SIG-M5 treated with dmso at 0.1 percent for 504 hours (cell line): ENCODE data around the gene IGF1R.

Experiments
- DNase-seq: peaks from one replicate; lab custom pipeline; 2025; ENCODE audit not compliant: unreplicated experiment; lab: John Stamatoyannopoulos, UW

Gene IGF1R

DNA sequence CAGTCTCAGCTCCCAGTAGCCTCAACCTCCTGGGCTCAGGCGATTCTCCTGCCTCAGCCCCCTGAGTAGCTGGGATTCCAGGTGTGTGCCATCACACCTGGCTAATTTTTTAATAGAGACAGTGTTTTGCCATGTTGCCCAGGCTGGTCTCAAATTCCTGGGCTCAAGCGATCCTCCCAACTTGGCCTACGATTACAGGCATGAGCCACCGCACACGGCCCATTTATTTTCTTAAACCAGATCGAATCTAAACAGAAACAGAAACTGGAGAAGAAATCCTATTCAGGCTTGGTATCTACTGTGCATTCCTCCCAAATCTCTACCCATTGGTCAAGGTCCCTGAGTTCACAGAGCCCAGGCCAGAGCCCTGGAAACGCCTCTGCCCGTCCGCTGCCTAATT lies 285.1 kb downstream of the IGF1R start:
- DNase-seq: no peak

GRCh38 chr15:98935736-98936135 lies 287.4 kb downstream of the IGF1R start:
- no peak for DNase-seq

DNA sequence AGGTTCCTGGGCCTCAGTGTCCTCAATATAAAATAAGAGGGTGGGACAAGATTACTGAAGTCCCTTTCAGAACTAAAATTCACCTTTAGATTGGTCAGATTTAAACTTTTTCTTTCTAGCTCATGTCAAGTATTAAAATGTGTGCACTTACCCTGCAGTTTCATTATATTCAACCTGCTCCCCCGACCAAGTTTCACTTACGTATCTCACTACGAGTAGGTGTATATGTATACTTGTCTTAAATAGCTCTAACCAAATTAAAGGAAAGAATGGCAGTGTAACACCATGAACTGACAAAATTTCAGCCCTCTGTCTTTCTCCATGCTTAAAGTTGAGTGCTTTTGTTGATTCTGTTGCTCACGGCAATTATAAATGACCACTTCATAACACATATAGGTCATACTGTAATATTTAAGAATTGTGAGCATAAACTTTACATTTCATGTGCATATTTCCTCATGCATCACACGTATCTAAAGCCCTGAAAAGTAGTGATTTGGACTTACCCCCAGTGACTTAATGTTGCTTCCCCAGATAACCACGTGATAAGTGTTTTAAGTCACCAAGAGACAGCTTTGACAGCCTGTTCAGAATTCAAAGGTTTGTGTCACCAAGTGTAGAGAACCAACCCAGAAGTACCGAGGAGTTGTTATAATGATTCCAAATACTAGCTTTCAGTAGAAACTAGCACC lies 289.2 kb downstream of the IGF1R start:
- no peak for DNase-seq

GRCh38 chr15:98938105-98938417 lies 289.7 kb downstream of the IGF1R start:
- no peak for DNase-seq

- no peak for DNase-seq
These were observed 290.5 kb downstream of the IGF1R start for GRCh38 chr15:98938799-98939198.

DNA sequence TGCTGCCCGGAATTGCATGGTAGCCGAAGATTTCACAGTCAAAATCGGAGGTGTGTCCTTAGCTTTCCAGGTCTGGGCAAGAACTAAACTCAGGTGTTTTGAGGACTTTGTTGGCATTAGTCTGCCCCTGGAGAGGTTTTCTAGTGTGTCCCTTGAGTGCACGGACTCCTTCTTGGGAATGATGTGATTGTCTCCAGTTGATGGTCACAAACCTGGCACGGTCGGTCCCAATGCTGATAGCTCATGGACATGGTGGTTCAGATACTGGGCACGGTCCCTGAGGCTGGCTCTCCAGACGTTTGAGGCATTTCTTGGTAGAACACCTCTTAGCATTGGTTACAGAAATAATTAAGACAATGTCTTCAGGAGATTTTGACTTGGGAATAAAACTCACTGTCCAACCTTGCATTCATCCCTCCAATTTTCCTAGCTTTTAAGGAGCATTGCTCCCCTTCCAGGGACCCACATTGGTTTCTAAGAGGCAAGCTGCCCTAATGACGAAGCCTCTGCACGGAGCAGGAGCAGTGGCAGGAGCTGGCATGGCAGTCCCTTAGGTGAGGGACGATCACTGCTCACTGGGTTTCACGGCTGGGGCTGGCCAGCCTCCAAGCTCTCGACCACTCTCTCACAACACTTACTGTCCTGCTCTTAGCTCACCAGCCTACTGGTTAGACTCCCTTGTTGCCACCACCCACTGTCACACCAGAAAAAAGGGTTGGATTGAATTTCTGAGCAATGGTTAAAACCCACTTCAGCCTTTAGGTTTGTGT lies 291.2 kb downstream of the IGF1R start:
- no peak for DNase-seq

- DNase-seq: no peak
These were observed 293.4 kb downstream of the IGF1R start for GRCh38 chr15:98941595-98942255.

DNA sequence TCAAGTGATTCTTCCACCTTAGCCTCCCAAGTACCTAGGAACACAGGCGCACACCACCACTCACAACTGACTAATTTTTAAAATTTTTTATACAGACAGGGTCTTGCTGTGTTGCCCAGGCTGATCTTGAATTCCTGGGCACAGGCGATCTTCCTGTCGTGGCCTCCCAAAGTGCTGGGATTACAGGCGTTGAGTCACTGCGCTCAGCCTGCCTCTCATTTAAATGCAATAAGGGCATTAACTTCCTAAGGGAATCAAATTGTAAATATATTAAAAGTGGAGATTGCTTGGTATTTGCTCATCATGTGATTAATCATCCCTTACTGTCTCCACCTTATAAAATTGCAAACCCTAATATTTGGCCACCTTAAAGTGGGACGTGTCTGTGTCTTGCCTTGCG lies 294.1 kb downstream of the IGF1R start:
- no peak for DNase-seq

DNA sequence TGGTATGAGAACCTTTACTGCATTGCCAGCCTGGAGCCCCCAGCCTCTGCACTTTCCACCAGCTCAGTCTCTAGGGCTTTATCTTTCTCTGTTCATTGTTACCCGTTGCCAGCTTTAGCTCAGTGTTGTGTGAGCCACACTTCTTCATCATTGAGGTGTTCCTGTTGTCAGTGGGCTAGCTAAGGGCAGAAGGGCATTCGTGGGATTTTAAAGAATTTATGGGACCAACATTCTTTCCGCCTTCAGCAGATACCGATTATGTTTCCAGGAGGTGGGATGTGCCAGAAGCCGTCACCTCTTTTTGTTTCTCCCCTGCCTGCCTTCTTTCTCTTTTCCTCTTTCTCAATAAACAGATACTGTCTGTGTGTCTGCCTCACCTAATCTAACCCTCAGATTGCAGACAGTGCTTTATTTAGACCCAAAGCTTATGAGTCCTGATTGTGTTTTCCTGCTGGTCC lies 294.7 kb downstream of the IGF1R start:
- no peak for DNase-seq

DNA sequence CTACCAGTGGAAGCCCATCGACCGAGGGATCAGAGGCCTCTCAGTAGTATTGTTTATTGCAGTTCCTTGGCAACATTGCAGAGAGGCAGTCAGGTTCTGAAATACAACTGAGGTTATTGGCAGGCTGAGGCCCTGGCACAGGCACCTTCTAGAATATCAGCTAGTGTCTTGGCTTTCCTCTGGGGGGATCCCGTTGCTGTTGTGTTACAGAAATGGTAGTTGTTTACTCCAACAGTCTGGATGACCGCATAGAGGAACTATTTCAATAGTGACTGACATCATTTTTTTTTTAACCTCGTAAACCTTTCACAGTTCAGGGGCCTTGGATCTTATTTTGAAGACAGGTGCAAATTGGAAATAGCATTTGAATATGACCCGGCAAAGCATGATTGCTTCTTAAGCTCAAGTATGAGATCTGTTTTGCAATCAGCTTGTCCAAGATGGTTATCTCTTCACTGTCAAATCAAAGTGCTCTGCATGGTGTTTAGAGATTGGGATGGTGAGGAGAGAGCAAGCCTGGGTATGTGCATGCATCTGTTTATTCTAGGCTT lies 295.3 kb downstream of the IGF1R start:
- DNase-seq: no peak

GRCh38 chr15:98946301-98947255 lies 298.2 kb downstream of the IGF1R start:
- no peak for DNase-seq

- no peak for DNase-seq
These were observed 300.1 kb downstream of the IGF1R start for GRCh38 chr15:98948456-98948855.

DNA sequence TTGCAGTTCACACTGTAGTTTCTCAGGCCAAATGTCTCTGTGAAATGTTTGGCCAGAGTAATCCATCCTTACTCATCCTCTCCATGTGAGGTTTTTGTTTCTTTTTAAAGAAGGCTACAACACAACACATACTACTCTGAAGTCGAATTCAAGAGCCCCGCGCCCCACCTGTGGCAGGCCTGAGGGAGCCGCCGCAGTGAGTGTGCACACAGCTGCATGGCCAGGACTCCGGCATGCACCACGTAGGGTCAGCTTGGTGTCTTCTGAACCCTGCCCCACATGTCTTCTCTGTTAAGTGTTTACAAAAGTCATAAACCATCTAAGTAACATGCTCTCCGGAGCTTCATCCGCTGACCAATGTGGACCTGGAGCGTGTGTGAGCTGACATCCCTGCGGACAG lies 300.6 kb downstream of the IGF1R start:
- DNase-seq: no peak

- no peak for DNase-seq
These were observed 301.3 kb downstream of the IGF1R start for GRCh38 chr15:98949624-98950023.

DNA sequence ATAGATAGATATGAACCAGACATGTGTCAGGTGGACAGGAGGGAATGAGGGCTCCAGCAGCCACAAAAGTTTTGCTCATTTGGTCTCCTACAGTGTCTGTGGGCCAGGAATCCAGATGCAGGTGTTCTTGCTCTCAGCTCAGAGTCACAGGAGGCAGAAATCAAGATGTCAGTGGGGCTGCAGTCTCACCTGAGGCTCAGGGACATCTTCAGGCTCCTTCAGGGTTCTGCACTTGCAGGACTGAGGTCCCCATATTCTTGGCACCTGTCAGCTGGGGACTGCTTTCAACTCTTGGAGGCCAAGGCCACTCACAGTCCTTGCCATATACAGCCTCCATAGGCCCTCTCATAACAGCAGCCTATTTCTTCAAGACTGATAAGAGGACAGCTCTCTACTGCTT lies 301.9 kb downstream of the IGF1R start:
- DNase-seq: no peak

- DNase-seq: no peak
These were observed 302.7 kb downstream of the IGF1R start for GRCh38 chr15:98951004-98951403.

- no peak for DNase-seq
These were observed 303.4 kb downstream of the IGF1R start for GRCh38 chr15:98951493-98952320.

GRCh38 chr15:98952381-98952803 lies 304.1 kb downstream of the IGF1R start:
- no peak for DNase-seq

DNA sequence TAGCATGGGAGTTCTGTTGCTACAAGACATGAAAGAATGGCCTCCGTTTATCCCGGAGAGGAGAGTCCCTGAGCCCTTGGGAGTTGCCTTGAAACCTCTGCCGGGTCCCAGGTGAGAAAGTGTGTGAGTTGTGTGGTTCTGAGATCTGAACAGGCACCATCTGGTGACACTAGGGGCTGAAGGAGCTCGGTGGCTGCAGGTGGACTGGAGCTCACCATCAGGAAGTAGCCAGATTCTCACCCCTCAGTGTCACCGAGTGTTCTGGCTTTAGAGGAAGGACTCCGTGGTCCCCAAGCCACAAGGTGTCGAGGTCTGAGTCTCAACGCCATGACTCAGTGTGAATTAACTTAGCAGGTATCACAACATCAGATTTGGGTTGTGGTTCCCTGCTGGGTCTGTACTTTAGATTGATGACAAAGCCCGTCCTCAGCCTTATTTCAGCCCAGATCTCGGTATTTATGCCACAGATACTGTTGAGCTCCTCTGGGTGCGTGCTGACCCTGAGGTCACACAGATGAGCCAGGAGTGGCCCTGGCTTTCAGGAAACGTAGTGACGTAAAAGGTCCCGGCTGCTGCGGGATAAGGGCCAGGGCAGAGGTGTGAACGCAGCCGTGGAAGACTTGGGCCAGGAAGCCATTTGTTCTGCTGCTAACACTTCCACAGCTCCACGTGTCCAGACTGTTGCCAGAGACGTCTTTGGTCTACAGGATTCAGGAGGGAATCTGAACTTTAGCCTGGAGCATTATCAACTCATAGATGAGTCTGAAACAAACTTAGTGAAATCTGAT lies 304.9 kb downstream of the IGF1R start:
- no peak for DNase-seq
